Stomach (tissue), 9 donors: ENCODE data around the gene PRRT1B. TPM values are rescaled to one million over a fixed set of nuclear protein-coding genes. Genes with fewer than 3 reads are reported as not detected.
A peak's percentile ranks its signal among the peaks of the same experiment; 100 is the strongest.

ENCODE experiments used
- DNase-seq, 2 donors: peaks; one replicate each; pipeline versions ENCODE4 v3.0.0 to v3.0.0-alpha.2; 2013 to 2019
- H3K27ac ChIP-seq, 5 donors: fragments of 200-600 bp in 4 of 5; sonication (generic) in 4 of 5; one replicate each; pipeline ENCODE4 v1.5.1; 2013 to 2019; ENCODE audit warnings: mild to moderate bottlenecking in 1 of 5, moderate library complexity in 1 of 5
- H3K27me3 ChIP-seq, 3 donors: fragments of 200-600 bp; sonication (generic); one replicate each; pipeline ENCODE4 v1.5.1; 2017 to 2019; ENCODE audit warnings: mixed run types in 1 of 3
- H3K36me3 ChIP-seq, 4 donors: fragments of 200-600 bp; sonication (generic); 1 replicate in 3 of 4; 2 replicates in 1 of 4; pipeline ENCODE4 v1.5.1; 2016 to 2019
- H3K4me1 ChIP-seq, 4 donors: fragments of 200-600 bp; sonication (generic); one replicate each; pipeline ENCODE4 v1.5.1; 2016 to 2019
- H3K4me3 ChIP-seq, 4 donors: fragments of 200-600 bp; sonication (generic) in 3 of 4; one replicate each; pipeline ENCODE4 v1.5.1; 2016 to 2019; ENCODE audit warnings: mild to moderate bottlenecking in 1 of 4
- H3K9me3 ChIP-seq, 4 donors: fragments of 200-600 bp; sonication (generic); one replicate each; pipeline ENCODE4 v1.5.1; 2016 to 2019
- CTCF ChIP-seq, 7 experiments: fragments of 450-650 bp in 4 of 7; fragments of 200-600 bp in 3 of 7; sonication (generic) in 3 of 7; IDR thresholded peaks; one replicate each; pipeline ENCODE4 v1.5.1; 2016 to 2019; ENCODE audit warnings: antibody characterized with exemption in 7 of 7, control low read depth in 2 of 7, mild to moderate bottlenecking in 1 of 7
- EP300 ChIP-seq: sonication (generic); formaldehyde crosslinking; IDR thresholded peaks from one replicate; pipeline ENCODE4 v1.6.1; 2017; ENCODE audit warnings: antibody characterized with exemption
- POLR2A ChIP-seq, 4 donors: fragments of 450-650 bp; IDR thresholded peaks; one replicate each; pipeline ENCODE4 v1.6.1; 2016; ENCODE audit warnings: antibody characterized with exemption in 4 of 4, control low read depth in 2 of 4, mild to moderate bottlenecking in 1 of 4, moderate library complexity in 1 of 4
- POLR2AphosphoS5 ChIP-seq, 3 donors: sonication (generic); formaldehyde crosslinking; IDR thresholded peaks; one replicate each; pipeline ENCODE4 v1.6.1; 2016; ENCODE audit warnings: antibody characterized with exemption in 3 of 3
- WGBS, 5 donors: extraction: QIAGEN DNeasy Blood & Tissue Kit in 3 of 5; methylation state at CpG; one replicate each; pipeline versions ENCODE4 v1.1.5 to v1.1.7; 2013 to 2018; 5-methylcytosine and 5-hydroxymethylcytosine counted together
- intact Hi-C: fragments of 100-400 bp; cut with DNase I; formaldehyde crosslinking; loops from one replicate; pipeline ENCODE4 v1.15.1; 2023; ENCODE audit warnings: low total_unique reads
- polyA plus RNA-seq, 3 donors: library from polyadenylated mRNA; stranded (reverse); fragments of 200-250 nt; gene quantifications; one replicate each; pipeline ENCODE4 v1.2.3, GENCODE V29; 2013
- total RNA-seq, 5 donors: library from RNA; depleted of rRNA; stranded (reverse); fragments of >200 nt; gene quantifications; one replicate each; pipeline versions ENCODE4 v1.1.0 to v1.2.3, GENCODE V29; 2014 to 2016
- donor health status: healthy with polysubstance abuse.
- donor health status: Bipolar disorder and iron deficiency.
- donor health status: healthy.

Gene PRRT1B
- total and polyA plus RNA-seq, 8 donors: 0.48 to 10.9 (median 1.6) TPM; not detected in 2

GRCh38 chr9:131500377-131500776, 44.9 kb upstream of the PRRT1B start:
- Histone ChIP-seq H3K9me3 (no peaks in the 10 kb centered on the region), H3K36me3 (peaks cover 30 to 53% (median 49%) of the 10 kb centered on the region in 4 donors), H3K4me3 (no peak overlapping the region), H3K4me1 (peaks cover 15 to 42% (median 30%) of the 10 kb centered on the region in 4 donors), H3K27ac (peak overlapping the region in 3 of 5 donors; percentile 7 to 32 (median 18)), H3K27me3 (no peaks in the 10 kb centered on the region)
- TF ChIP-seq EP300 (no peak), POLR2AphosphoS5 (IDR thresholded peaks at IDR 0.05) (no peak), CTCF (IDR thresholded peaks at IDR 0.05) (no peak), POLR2A (IDR thresholded peaks at IDR 0.05) (no peak)
- peak in 1 of 2 donors; percentile 51 for DNase-seq
- intact Hi-C loops: no loop called here
- 62 to 69% (median 67%) methylated on average over 12 of the region's 12 CpGs for WGBS, 5 donors

GRCh38 chr9:131500939-131501541, 44.3 kb upstream of the PRRT1B start:
- Histone ChIP-seq H3K9me3 (no peaks in the 10 kb centered on the region), H3K36me3 (peaks cover 23 to 47% (median 43%) of the 10 kb centered on the region in 4 donors), H3K4me1 (peaks cover 15 to 42% (median 30%) of the 10 kb centered on the region in 4 donors), H3K4me3 (no peak overlapping the region), H3K27me3 (no peaks in the 10 kb centered on the region), H3K27ac (peak overlapping the region in 2 of 5 donors; percentile 7 to 18)
- peak in 1 of 2 donors; percentile 29 for DNase-seq
- WGBS, 5 donors: 35 to 50% (median 46%) methylated on average over 4 to 5 of the region's 5 CpGs
- no peak for TF ChIP-seq EP300
- TF ChIP-seq POLR2A (IDR thresholded peaks at IDR 0.05): no peak
- TF ChIP-seq CTCF (IDR thresholded peaks at IDR 0.05): no peak
- no peak for TF ChIP-seq POLR2AphosphoS5 (IDR thresholded peaks at IDR 0.05)
- intact Hi-C loops: no loop called here

GRCh38 chr9:131502781-131503625, 42.3 kb upstream of the PRRT1B start, which contains the start of gene POMT1:
POMT1 (plus strand) TSS chr9:131502918; CDS start chr9:131504219, 1,301 bp downstream.
- peak; percentile 89 to 96 for DNase-seq
- 0 to 1% (median 0%) methylated on average over 23 to 83 of the region's 83 CpGs for WGBS, 5 donors
- intact Hi-C loops: no loop called here

More at GRCh38 chr9:131502781-131503625, 42.3 kb upstream of the PRRT1B start, which contains the start of gene POMT1:
- Histone ChIP-seq H3K36me3 (peaks cover 4 to 44% (median 33%) of the 10 kb centered on the region in 4 donors), H3K9me3 (no peaks in the 10 kb centered on the region), H3K4me3 (peak within 1 kb of the TSS; percentile 85 to 100 (median 90)), H3K4me1 (peaks cover 15 to 42% (median 30%) of the 10 kb centered on the region in 4 donors), H3K27ac (peak within 1 kb of the TSS; percentile 62 to 83 (median 79)), H3K27me3 (no peaks in the 10 kb centered on the region)
- TF ChIP-seq CTCF (IDR thresholded peaks at IDR 0.05): peak in 1 of 7 experiments; percentile 13
- TF ChIP-seq POLR2AphosphoS5 (IDR thresholded peaks at IDR 0.05): peak; percentile 69 to 94 (median 80)
- no peak for TF ChIP-seq POLR2A (IDR thresholded peaks at IDR 0.05)
- TF ChIP-seq EP300: no peak
